Measurements from ENCODE around the gene PABPN1L.

Gene PABPN1L

GRCh38 chr16:88869673-88869980 is 3.2 kb upstream of the PABPN1L start:
- ChIA-PET POLR2A (interaction anchor here (1.2 kb wide), 1 partner anchor 12 kb away, joined by 7 read pairs; the partner anchor contains the start of genes GALNS and TRAPPC2L), CTCF (no interaction called here)
- no peak for TF ChIP-seq ZNF384 (IDR thresholded peaks at IDR 0.05)
- no peak for TF ChIP-seq ARNT (IDR thresholded peaks at IDR 0.05)
- TF ChIP-seq ELF4 (IDR thresholded peaks at IDR 0.05), result no peak
- no peak for TF ChIP-seq PKNOX1 (IDR thresholded peaks at IDR 0.05)
- no peak for TF ChIP-seq NFRKB (IDR thresholded peaks at IDR 0.05)
- no peak for TF ChIP-seq TARDBP (IDR thresholded peaks at IDR 0.05)
- no peak for TF ChIP-seq FOXM1 (IDR thresholded peaks at IDR 0.05; ENCODE audit: borderline replicate concordance)
- DNase-seq (ENCODE audit: extremely low spot score), result no peak

GRCh38 chr16:88868974-88869672 is 2.7 kb upstream of the PABPN1L start:
- TF ChIP-seq SP1 (IDR thresholded peaks at IDR 0.05) (no peak), TARDBP (IDR thresholded peaks at IDR 0.05) (no peak), FOXK2 (IDR thresholded peaks at IDR 0.05) (no peak), CTBP1 (IDR thresholded peaks at IDR 0.05; ENCODE audit: borderline replicate concordance) (no peak), NFRKB (IDR thresholded peaks at IDR 0.05) (no peak), ARNT (IDR thresholded peaks at IDR 0.05) (no peak), ELF4 (IDR thresholded peaks at IDR 0.05) (no peak), SUZ12 (IDR thresholded peaks at IDR 0.05) (no peak), PKNOX1 (IDR thresholded peaks at IDR 0.05) (no peak), BHLHE40 (IDR thresholded peaks at IDR 0.05; ENCODE audit: borderline replicate concordance) (no peak), LEF1 (IDR thresholded peaks at IDR 0.05; ENCODE audit: borderline replicate concordance) (no peak), L3MBTL2 (conservative IDR thresholded peaks at IDR 0.05) (no peak), FOXA1 (IDR thresholded peaks at IDR 0.05) (no peak), FOXM1 (IDR thresholded peaks at IDR 0.05; ENCODE audit: borderline replicate concordance) (no peak), HDGF (IDR thresholded peaks at IDR 0.05; ENCODE audit: borderline replicate concordance) (no peak), ZNF384 (IDR thresholded peaks at IDR 0.05) (no peak)
- POLR2A ChIA-PET, result interaction anchor here (1.2 kb wide), 1 partner anchor 12 kb away, joined by 7 read pairs; the partner anchor contains the start of genes GALNS and TRAPPC2L
- CTCF ChIA-PET, result interaction anchor here (0.7 kb wide), 1 partner anchor 132 kb away, joined by 3 read pairs; no protein-coding TSS in a partner anchor
- no peak for DNase-seq (ENCODE audit: extremely low spot score)

GRCh38 chr16:88867581-88868246 is 1.3 kb upstream of the PABPN1L start:
- ChIA-PET CTCF (no interaction called here), POLR2A (interaction anchor here (0.7 kb wide), 1 partner anchor 23 kb away, joined by 3 read pairs; no protein-coding TSS in a partner anchor)
- no peak for DNase-seq (ENCODE audit: extremely low spot score)
- TF ChIP-seq ELF4 (IDR thresholded peaks at IDR 0.05), result no peak

- TF ChIP-seq BHLHE40 (IDR thresholded peaks at IDR 0.05; ENCODE audit: borderline replicate concordance), result no peak
- TF ChIP-seq SP1 (IDR thresholded peaks at IDR 0.05), result no peak
- TF ChIP-seq TARDBP (IDR thresholded peaks at IDR 0.05), result no peak
- TF ChIP-seq LEF1 (IDR thresholded peaks at IDR 0.05; ENCODE audit: borderline replicate concordance), result no peak
- TF ChIP-seq FOXA1 (IDR thresholded peaks at IDR 0.05), result no peak
- TF ChIP-seq FOXK2 (IDR thresholded peaks at IDR 0.05), result no peak
- no peak for TF ChIP-seq L3MBTL2 (conservative IDR thresholded peaks at IDR 0.05)
- no peak for TF ChIP-seq HDGF (IDR thresholded peaks at IDR 0.05; ENCODE audit: borderline replicate concordance)
- no peak for TF ChIP-seq ELF4 (IDR thresholded peaks at IDR 0.05)
- TF ChIP-seq SUZ12 (IDR thresholded peaks at IDR 0.05), result no peak
- no peak for TF ChIP-seq ZNF384 (IDR thresholded peaks at IDR 0.05)
- no peak for TF ChIP-seq CTBP1 (IDR thresholded peaks at IDR 0.05; ENCODE audit: borderline replicate concordance)
- no peak for DNase-seq (ENCODE audit: extremely low spot score)
- ChIA-PET POLR2A (no interaction called here), CTCF (interaction anchor here (0.9 kb wide), 1 partner anchor 8 kb away, joined by 3 read pairs; no protein-coding TSS in a partner anchor)
Observed at GRCh38 chr16:88865742-88866141, 718 bp downstream of the PABPN1L start.

- DNase-seq (ENCODE audit: extremely low spot score), result no peak
- ChIA-PET POLR2A (no interaction called here), CTCF (no interaction called here)
- TF ChIP-seq L3MBTL2 (conservative IDR thresholded peaks at IDR 0.05) (no peak), TARDBP (IDR thresholded peaks at IDR 0.05) (no peak), SUZ12 (IDR thresholded peaks at IDR 0.05) (no peak), LEF1 (IDR thresholded peaks at IDR 0.05; ENCODE audit: borderline replicate concordance) (no peak), PKNOX1 (IDR thresholded peaks at IDR 0.05) (no peak), FOXM1 (IDR thresholded peaks at IDR 0.05; ENCODE audit: borderline replicate concordance) (no peak), SP1 (IDR thresholded peaks at IDR 0.05) (no peak), BHLHE40 (IDR thresholded peaks at IDR 0.05; ENCODE audit: borderline replicate concordance) (no peak), ELF4 (IDR thresholded peaks at IDR 0.05) (no peak), FOXA1 (IDR thresholded peaks at IDR 0.05) (no peak), ARNT (IDR thresholded peaks at IDR 0.05) (no peak), ZNF384 (IDR thresholded peaks at IDR 0.05) (no peak), FOXK2 (IDR thresholded peaks at IDR 0.05) (no peak), NFRKB (IDR thresholded peaks at IDR 0.05) (no peak), CTBP1 (IDR thresholded peaks at IDR 0.05; ENCODE audit: borderline replicate concordance) (no peak), HDGF (IDR thresholded peaks at IDR 0.05; ENCODE audit: borderline replicate concordance) (no peak)
Observed at GRCh38 chr16:88865310-88865709, 1.1 kb downstream of the PABPN1L start.

GRCh38 chr16:88864521-88864920 is 1.9 kb downstream of the PABPN1L start:
- no peak for DNase-seq (ENCODE audit: extremely low spot score)
- POLR2A ChIA-PET, result no interaction called here
- CTCF ChIA-PET, result no interaction called here
- TF ChIP-seq L3MBTL2 (conservative IDR thresholded peaks at IDR 0.05) (no peak), FOXM1 (IDR thresholded peaks at IDR 0.05; ENCODE audit: borderline replicate concordance) (no peak), HDGF (IDR thresholded peaks at IDR 0.05; ENCODE audit: borderline replicate concordance) (no peak), ARNT (IDR thresholded peaks at IDR 0.05) (no peak), ZNF384 (IDR thresholded peaks at IDR 0.05) (no peak), TARDBP (IDR thresholded peaks at IDR 0.05) (no peak), CTBP1 (IDR thresholded peaks at IDR 0.05; ENCODE audit: borderline replicate concordance) (no peak), LEF1 (IDR thresholded peaks at IDR 0.05; ENCODE audit: borderline replicate concordance) (no peak), PKNOX1 (IDR thresholded peaks at IDR 0.05) (no peak)
